HAP-1 (cell line): ENCODE measurements around the gene OR51B6.
A peak's percentile ranks its signal among the peaks of the same experiment; 100 is the strongest.
"Not testable (repeated sequence)": the region's sequence is repeated elsewhere in the genome, so short reads cannot be mapped to it uniquely, and the experiment has no call there.

Experiments used
- DNase-seq, 2 experiments: peaks; one replicate each; pipeline ENCODE4 v3.0.0-alpha.2; 2016 to 2020; ENCODE audit warnings: low spot score in 2 of 2
- H3K27me3 ChIP-seq: fragments of 250-450 bp; sonication (Bioruptor Pico); 2 replicates; pipeline ENCODE4 v1.5.1; 2020; ENCODE audit warnings: low read depth, mild to moderate bottlenecking, moderate library complexity
- H3K36me3 ChIP-seq: fragments of 250-450 bp; sonication (Bioruptor Pico); replicated peaks from 2 replicates; pipeline ENCODE4 v1.5.1; 2020; ENCODE audit warnings: mild to moderate bottlenecking
- H3K4me1 ChIP-seq: fragments of 250-450 bp; sonication (Bioruptor Pico); 2 replicates; pipeline ENCODE4 v1.5.1; 2020; ENCODE audit warnings: mild to moderate bottlenecking
- H3K4me3 ChIP-seq: fragments of 250-450 bp; sonication (Bioruptor Pico); 2 replicates; pipeline ENCODE4 v1.5.1; 2020; ENCODE audit warnings: mild to moderate bottlenecking, moderate library complexity
- H3K9me3 ChIP-seq: fragments of 250-450 bp; sonication (Bioruptor Pico); 2 replicates; pipeline ENCODE4 v1.5.1; 2020; ENCODE audit warnings: mild to moderate bottlenecking, moderate library complexity
- in situ Hi-C: fragments of 300-500 bp; cut with MboI; formaldehyde crosslinking; loops from 3 replicates; pipeline ENCODE4 v1.14.3; 2020; ENCODE audit warnings: low sequenced_read_pairs, inconsistent platforms, mixed read lengths

Gene OR51B6, protein sequence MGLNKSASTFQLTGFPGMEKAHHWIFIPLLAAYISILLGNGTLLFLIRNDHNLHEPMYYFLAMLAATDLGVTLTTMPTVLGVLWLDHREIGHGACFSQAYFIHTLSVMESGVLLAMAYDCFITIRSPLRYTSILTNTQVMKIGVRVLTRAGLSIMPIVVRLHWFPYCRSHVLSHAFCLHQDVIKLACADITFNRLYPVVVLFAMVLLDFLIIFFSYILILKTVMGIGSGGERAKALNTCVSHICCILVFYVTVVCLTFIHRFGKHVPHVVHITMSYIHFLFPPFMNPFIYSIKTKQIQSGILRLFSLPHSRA

DNA sequence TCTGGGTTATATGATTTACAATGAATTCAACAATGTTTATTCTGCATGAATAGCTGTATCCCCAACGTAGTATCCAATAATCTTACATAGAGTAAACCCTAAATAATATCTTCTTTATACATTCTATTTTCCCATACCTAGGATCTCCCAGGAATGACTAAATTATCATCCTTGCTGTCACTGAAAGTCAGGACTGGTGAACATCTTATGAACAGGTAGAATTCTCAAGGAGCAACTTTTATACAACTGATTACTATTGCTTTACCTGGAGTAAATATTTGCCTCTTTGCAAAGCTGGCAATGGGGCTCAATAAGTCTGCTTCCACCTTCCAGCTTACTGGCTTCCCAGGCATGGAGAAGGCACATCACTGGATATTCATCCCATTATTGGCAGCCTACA, at the start of gene OR51B6:
OR51B6 (plus strand) TSS at position 301 of the 400 bp plus-strand sequence; CDS start at position 301, 0 bp downstream.
- DNase-seq: no peak
- Histone ChIP-seq H3K27me3 (no peaks in the 10 kb centered on the region), H3K9me3 (no peaks in the 10 kb centered on the region), H3K4me1 (no peaks in the 10 kb centered on the region), H3K4me3 (no peak within 1 kb of the TSS), H3K36me3 (no peaks in the 10 kb centered on the region)
- in situ Hi-C loops: no loop called here

DNA sequence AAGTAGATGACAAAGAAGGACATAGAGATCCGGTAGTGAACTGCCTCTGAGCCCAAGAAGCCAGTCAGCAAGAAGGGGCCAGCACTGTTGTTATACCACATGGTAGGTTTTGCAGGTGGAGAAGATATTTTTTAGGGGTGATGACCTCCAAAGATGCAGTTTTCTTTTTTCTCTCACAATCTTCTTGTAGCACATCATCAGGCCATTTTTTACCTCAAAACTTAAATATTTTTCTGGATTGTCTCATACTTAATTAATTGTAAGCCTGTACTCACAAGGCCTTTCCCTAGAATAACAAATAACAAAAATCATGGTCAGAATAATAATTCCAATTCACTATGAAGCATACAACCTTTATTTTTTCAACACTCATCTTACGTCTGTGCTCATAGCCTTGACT, 49.5 kb upstream of the OR51B6 start, which contains the start of gene OR51B4:
OR51B4 (minus strand) TSS at position 101 of the 400 bp plus-strand sequence; CDS start at position 101, 0 bp downstream.
- Histone ChIP-seq H3K4me1 (no peaks in the 10 kb centered on the region), H3K36me3 (no peaks in the 10 kb centered on the region), H3K9me3 (no peaks in the 10 kb centered on the region), H3K4me3 (no peak within 1 kb of the TSS), H3K27me3 (no peaks in the 10 kb centered on the region)
- DNase-seq: no peak
- in situ Hi-C loops: no loop called here

DNA sequence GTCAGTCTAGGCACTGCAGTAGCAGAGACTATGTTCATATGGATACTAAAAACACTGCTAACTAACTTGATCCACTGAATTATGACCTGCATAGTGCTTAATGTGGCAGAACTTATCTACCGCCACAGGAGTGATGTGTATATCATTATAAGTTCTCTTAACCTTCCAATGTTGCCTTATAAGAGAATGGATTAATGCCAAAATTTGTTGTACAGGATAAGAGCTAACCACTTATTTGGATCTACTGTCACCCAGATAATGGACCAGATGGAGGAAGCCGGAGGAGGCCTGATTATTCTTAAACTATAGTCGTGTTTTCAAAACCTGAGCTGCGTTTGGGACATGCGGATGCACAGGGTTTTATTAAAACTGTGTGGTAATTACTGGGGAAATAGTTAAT, 47.7 kb upstream of the OR51B6 start:
- no peak for DNase-seq
- Histone ChIP-seq H3K4me3 (no peak overlapping the region), H3K27me3 (no peaks in the 10 kb centered on the region), H3K36me3 (no peaks in the 10 kb centered on the region), H3K9me3 (no peaks in the 10 kb centered on the region), H3K4me1 (no peaks in the 10 kb centered on the region)
- in situ Hi-C loops: no loop called here

DNA sequence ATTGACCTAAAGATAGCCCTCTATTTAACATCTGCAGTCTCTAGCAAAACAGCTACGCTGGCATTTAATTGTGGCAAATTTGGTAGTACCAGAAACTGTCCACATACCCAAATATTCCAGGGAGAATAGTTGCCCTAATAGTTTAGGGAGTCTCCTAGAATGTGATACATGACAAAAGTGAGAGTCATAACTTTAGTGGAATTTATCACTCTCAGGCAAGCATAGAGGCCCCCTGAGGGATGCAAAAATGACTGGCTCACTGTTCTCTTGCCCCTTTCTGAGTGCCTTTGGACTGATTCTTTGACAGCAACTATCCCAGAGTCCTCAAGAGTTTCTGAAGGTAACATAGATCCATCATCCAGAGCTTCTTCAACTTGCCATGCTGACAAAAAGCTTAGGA, 47.3 kb upstream of the OR51B6 start:
- Histone ChIP-seq H3K27me3 (no peaks in the 10 kb centered on the region), H3K4me1 (no peaks in the 10 kb centered on the region), H3K4me3 (no peak overlapping the region), H3K9me3 (no peaks in the 10 kb centered on the region), H3K36me3 (no peaks in the 10 kb centered on the region)
- in situ Hi-C loops: no loop called here
- DNase-seq: no peak

DNA sequence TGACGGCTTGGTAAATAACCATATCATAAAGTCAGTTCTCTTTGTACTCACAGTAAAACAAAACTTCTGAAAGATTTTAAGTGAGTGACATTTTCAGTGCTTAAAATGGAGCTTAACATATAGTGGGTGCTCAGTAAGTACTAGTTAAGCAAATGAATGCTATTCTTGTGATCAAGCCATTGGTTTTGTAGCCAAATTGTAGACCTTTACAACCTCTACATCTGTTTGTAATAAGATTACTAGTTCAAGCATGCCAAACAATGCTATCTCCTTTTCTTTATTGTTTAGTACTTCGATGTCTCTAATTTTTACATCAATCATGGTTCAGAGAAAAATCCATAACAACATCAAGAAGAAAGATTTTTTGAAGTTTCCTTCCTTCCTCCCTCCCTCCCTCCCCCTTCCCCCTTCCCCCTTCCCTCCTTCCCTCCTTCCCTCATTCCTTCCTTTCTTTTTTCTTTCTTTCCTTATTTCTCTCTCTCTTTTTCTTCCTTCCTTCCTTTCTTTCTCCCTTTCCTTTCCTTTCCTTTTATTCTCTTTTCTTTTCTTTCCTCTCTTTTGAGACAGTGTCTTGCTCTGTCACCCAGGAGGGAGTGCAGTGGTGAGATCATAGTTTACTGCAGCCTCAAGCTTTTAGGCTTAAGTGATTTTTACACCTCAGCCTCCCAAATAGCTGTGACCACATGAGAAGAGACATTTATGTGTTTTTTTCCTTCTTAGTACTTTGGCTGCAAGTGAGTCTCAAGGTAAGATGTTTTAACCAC, 43.9 kb upstream of the OR51B6 start:
- no peaks in the 10 kb centered on the region for H3K27me3 ChIP-seq
- H3K9me3 ChIP-seq: no peaks in the 10 kb centered on the region
- H3K36me3 ChIP-seq: no peaks in the 10 kb centered on the region
- in situ Hi-C loops: no loop called here
- H3K4me1 ChIP-seq: no peaks in the 10 kb centered on the region
- H3K4me3 ChIP-seq: no peak overlapping the region
- no peak for DNase-seq

DNA sequence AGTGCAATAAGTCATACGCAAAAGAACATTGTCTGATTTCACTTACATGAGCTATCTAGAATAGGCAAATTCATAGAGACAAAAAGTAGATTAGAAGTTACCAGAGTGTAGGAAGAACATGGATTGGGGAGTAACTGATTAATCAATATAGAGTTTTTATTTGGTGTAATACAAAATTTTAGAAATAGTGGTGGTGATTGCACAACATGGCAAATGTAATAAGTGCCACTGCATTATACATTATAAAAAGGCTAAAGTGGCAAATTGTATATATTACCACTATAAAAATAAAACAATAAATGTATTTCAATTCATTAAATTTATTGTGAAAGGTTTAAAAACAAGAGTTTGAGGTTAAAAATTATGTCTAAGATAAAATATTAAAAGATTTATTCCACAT, 40.9 kb upstream of the OR51B6 start:
- DNase-seq: no peak
- in situ Hi-C loops: no loop called here
- no peaks in the 10 kb centered on the region for H3K27me3 ChIP-seq
- no peaks in the 10 kb centered on the region for H3K9me3 ChIP-seq
- no peak overlapping the region for H3K4me3 ChIP-seq
- H3K36me3 ChIP-seq: no peaks in the 10 kb centered on the region
- H3K4me1 ChIP-seq: no peaks in the 10 kb centered on the region

DNA sequence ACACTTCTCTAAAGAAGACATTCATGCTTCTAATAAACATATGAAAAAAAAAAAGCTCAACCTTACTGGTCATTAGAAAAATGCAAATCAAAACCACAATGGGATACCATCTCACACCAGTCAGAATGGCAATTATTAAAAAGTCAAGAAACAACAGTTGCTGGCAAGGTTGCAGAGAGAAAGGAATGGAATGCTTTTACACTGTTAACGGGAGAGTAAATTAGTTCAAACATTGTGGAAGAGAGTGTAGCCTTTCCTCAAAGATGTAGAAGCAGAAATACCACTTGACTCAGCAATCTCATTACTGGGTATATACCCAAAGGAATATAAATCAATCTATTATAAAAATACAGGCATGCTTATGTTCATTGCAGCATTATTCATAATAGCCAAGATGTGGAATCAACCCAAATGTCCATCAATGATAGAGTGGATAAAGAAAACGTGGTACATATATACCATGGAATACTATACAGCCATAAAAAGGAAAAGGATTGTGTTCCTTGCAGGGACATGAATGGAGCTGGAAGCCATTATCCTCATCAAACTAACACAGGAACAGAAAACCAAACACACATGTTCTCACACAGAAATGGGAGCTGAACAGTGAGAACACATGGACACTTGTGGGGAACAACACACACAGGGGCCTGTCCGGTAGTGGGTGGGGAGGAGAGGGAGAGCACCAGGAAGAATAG, 37.8 kb upstream of the OR51B6 start:
- H3K36me3 ChIP-seq, H3K4me3 ChIP-seq, H3K4me1 ChIP-seq, in situ Hi-C loops, DNase-seq, H3K9me3 ChIP-seq, H3K27me3 ChIP-seq: not testable (repeated sequence)

DNA sequence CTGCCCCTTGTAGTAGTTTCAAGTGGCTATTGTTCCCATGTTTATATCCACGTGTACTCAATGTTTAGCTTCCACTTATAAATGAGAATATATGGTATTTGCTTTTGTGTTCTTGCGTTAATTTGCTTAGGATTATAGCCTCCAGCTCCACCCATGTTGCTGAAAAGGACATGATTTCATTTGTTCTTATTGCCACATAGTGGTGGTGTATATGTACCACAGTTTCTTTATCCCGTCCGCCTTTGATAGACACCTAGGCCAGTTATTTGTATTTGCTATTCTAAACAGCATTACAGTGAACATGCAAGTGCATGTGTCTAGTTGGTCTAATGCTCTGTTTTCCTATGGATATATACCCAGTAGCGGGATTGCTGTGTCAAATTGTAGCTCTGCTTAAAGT, 34.0 kb upstream of the OR51B6 start:
- DNase-seq: peak in 1 of 2 experiments; percentile 8
- in situ Hi-C loops: no loop called here

DNA sequence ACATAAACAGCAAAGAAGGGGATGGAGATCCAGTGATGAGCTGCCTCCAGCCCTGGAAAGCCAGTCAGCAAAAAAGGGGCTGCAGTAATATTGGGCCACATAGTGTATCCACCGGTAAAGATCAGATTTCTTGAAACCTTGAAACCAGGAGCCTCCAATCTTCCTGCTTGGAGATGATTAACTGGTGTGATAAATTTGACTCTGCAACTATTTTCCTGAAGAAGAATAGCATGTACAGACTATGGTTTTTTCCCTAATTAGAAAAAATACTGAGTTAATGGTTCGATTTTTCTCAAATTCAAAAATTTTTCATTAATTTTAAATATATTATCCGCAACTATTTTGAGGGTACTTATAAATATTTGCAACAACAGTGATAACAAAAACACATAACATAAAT, 27.1 kb upstream of the OR51B6 start, which contains the start of gene OR51B2:
OR51B2 (minus strand) TSS at position 101 of the 400 bp plus-strand sequence; CDS start at position 101, 0 bp downstream.
- Histone ChIP-seq H3K36me3 (no peaks in the 10 kb centered on the region), H3K9me3 (no peaks in the 10 kb centered on the region), H3K4me1 (no peaks in the 10 kb centered on the region), H3K4me3 (no peak within 1 kb of the TSS), H3K27me3 (no peaks in the 10 kb centered on the region)
- DNase-seq: no peak
- in situ Hi-C loops: no loop called here

More for the DNA sequence above, 34.0 kb upstream of the OR51B6 start:
- H3K9me3 ChIP-seq: no peaks in the 10 kb centered on the region
- H3K27me3 ChIP-seq: no peaks in the 10 kb centered on the region
- H3K4me3 ChIP-seq: no peak overlapping the region
- no peaks in the 10 kb centered on the region for H3K36me3 ChIP-seq
- no peaks in the 10 kb centered on the region for H3K4me1 ChIP-seq

DNA sequence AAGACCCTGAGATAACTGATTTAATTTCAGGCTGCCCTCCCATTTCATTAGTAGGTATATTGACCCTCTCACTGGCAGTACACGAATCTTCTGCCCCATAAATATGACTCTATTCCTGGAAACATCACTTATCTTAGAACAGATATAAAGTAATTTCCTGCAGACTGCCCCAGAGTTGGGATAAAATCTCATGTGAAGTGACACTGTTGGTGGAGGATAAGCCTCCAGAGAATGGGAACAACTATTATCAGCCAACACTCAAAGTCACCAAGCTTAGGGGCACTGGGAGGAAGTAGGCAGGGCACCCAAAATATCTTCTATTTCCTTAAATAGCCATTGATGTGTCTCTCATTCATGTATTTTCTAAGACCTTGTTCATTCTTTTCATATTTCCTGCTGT, 16.1 kb upstream of the OR51B6 start:
- H3K4me3 ChIP-seq: no peak overlapping the region
- in situ Hi-C loops: no loop called here
- H3K36me3 ChIP-seq: no peaks in the 10 kb centered on the region
- DNase-seq: no peak
- no peaks in the 10 kb centered on the region for H3K4me1 ChIP-seq
- no peaks in the 10 kb centered on the region for H3K9me3 ChIP-seq
- no peaks in the 10 kb centered on the region for H3K27me3 ChIP-seq

DNA sequence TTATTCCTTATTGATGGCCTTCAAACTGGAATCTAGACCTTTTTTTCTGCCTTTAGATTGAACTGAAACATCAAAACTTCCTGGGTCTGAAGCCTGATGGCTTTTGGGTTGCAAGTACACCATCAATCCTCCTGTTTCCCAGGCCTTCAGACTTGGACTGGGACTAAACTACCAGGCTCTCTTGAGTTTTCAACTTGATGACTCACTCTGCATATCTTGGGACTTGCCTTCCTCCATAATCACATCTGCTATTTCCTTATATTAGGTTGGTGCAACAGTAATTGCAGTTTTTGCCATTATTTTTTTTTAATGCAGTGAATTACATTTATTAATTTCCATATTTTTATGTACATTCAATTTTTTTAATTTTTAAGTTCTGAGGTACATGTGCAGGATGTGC, 15.0 kb upstream of the OR51B6 start:
- Histone ChIP-seq H3K36me3 (no peaks in the 10 kb centered on the region), H3K27me3 (no peaks in the 10 kb centered on the region), H3K4me3 (no peak overlapping the region), H3K4me1 (no peaks in the 10 kb centered on the region), H3K9me3 (no peaks in the 10 kb centered on the region)
- no peak for DNase-seq
- in situ Hi-C loops: no loop called here

DNA sequence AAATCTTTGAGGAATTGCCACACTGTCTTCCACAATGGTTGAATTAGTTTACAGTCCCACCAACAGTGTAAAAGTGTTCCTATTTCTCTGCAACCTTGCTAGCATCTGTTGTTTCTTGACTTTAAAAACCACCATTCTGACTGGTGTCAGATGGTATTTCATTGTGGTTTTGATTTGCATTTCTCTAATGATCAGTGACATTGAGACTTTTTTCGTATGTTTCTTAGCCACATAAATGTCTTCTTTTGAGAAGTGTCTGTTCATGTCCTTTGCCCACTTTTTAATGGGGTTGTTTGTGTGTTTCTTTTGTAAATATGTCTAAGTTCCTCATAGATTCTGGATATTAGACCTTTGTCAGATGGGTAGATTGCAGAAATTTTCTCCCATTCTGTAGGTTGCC, 14.1 kb upstream of the OR51B6 start:
- H3K9me3 ChIP-seq, H3K4me3 ChIP-seq, DNase-seq, in situ Hi-C loops, H3K4me1 ChIP-seq, H3K36me3 ChIP-seq, H3K27me3 ChIP-seq: not testable (repeated sequence)

DNA sequence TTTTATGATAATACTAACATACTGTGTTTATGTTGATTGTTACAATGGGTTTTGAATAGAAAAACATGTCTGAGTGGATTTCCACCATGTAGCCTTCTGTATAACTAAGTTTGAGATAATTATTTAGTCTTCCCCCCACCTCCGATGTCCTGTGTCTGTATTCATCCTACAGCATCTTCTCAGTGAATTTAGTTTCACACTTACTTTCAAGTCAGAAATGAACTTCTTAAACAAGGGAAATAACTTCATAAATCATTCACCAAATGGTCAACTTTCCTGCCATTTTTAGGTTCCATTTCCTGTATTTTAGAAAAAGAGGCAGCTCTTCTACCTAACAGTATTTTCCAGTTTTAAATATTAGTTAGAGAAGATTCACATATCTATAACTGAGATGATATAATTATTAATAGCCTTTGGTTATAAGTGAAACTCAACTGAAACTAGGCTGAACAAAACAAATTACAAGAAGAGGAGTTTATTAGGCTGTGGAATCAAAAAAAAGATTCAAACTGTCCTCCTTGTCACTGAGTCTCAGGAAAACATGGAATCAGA, 11.5 kb upstream of the OR51B6 start:
- H3K36me3 ChIP-seq: no peaks in the 10 kb centered on the region

More for the DNA sequence above, 11.5 kb upstream of the OR51B6 start:
- in situ Hi-C loops: no loop called here
- no peaks in the 10 kb centered on the region for H3K4me1 ChIP-seq
- H3K4me3 ChIP-seq: no peak overlapping the region
- H3K9me3 ChIP-seq: no peaks in the 10 kb centered on the region
- DNase-seq: no peak
- no peaks in the 10 kb centered on the region for H3K27me3 ChIP-seq
